GM12891 (cell line): Measurements from ENCODE around the gene SCN7A.

Experiments
- POLR2A ChIP-seq: IDR thresholded peaks from 2 replicates; pipeline ENCODE4 v1.6.1; 2011; ENCODE audit warnings: low read depth, low read length, control low read depth
- POLR2AphosphoS5 ChIP-seq: IDR thresholded peaks from 2 replicates; pipeline ENCODE4 v1.6.1; 2011; ENCODE audit warnings: low read depth, low read length, control low read depth
- SPI1 ChIP-seq: IDR thresholded peaks from 2 replicates; pipeline ENCODE4 v1.6.1; 2011; ENCODE audit warnings: low read depth, low read length, control low read depth
- TAF1 ChIP-seq: IDR thresholded peaks from 2 replicates; pipeline ENCODE4 v1.6.1; 2011; ENCODE audit warnings: low read depth, low read length, control low read depth

GRCh38 chr2:166520604-166521003, 26.6 kb upstream of the SCN7A start:
- no peak for TF ChIP-seq POLR2A
- no peak for TF ChIP-seq POLR2AphosphoS5
- no peak for TF ChIP-seq TAF1
- no peak for TF ChIP-seq SPI1
